ENCODE data around the gene PTOV1. TPM values are rescaled to one million over a fixed set of nuclear protein-coding genes. Genes with fewer than 3 reads are reported as not detected.

PTOV1 gene
- total RNA-seq, 1 experiment from 2014 or later: 296 TPM

DNA sequence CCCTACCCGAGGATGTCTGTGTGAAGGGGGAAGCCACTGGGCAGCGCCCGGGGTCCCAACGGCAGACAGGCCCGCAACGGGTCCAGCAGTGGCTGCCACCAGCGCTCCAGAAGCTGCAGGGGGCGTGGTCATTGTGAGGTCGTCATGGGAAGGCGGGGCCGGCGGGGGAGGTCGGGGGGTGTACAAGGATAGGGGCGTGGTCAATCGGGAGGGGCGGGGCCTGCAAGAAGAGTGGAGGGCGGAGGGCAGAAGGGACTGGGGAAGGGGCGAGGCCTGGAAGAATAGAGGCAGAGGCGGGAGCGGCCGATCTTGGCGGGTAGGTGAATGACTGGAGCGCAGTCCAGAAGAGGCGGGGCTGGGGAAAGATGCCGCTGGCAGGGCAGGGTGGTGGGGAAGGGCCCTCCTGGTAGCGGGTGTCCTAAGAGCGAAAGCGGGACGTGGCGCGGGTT, 42.2 kb upstream of the PTOV1 start:
- POLR2A ChIA-PET: interaction anchor here (0.6 to 2.1 kb wide), 4 partner anchors 42 to 92 kb away, joined by 3 to 7 read pairs (median 4); partner anchors contain the start of gene AP2A1
- no peaks in the 10 kb centered on the region for H3K9me3 Mint-ChIP-seq
- 0 out of 2 replicates have a peak, but pooled peaks have one; percentile 9 for TF ChIP-seq ETV6 (CRISPR knock-in tag; IDR thresholded peaks at IDR 0.05)
- TF ChIP-seq, protein P1, sequence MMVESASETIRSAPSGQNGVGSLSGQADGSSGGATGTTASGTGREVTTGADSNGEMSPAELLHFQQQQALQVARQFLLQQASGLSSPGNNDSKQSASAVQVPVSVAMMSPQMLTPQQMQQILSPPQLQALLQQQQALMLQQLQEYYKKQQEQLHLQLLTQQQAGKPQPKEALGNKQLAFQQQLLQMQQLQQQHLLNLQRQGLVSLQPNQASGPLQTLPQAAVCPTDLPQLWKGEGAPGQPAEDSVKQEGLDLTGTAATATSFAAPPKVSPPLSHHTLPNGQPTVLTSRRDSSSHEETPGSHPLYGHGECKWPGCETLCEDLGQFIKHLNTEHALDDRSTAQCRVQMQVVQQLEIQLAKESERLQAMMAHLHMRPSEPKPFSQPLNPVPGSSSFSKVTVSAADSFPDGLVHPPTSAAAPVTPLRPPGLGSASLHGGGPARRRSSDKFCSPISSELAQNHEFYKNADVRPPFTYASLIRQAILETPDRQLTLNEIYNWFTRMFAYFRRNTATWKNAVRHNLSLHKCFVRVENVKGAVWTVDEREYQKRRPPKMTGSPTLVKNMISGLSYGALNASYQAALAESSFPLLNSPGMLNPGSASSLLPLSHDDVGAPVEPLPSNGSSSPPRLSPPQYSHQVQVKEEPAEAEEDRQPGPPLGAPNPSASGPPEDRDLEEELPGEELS (CRISPR knock-in tag; IDR thresholded peaks at IDR 0.05): no peak
- TF ChIP-seq ZNF512 (CRISPR knock-in tag; IDR thresholded peaks at IDR 0.05; ENCODE audit: borderline replicate concordance): no peak
- TF ChIP-seq GTF2I (CRISPR knock-in tag; conservative IDR thresholded peaks at IDR 0.05): no peak
- 0 out of 2 replicates have a peak, but pooled peaks have one; percentile 17 for TF ChIP-seq ZNF281 (CRISPR knock-in tag; IDR thresholded peaks at IDR 0.05)
- TF ChIP-seq ESRRA (CRISPR knock-in tag; IDR thresholded peaks at IDR 0.05; ENCODE audit: borderline replicate concordance): no peak
- TF ChIP-seq JUN (CRISPR knock-in tag; IDR thresholded peaks at IDR 0.05): no peak
- TF ChIP-seq ZBTB21 (CRISPR knock-in tag; IDR thresholded peaks at IDR 0.05; ENCODE audit: borderline replicate concordance): no peak
- no peak for TF ChIP-seq ZNF396 (CRISPR knock-in tag; IDR thresholded peaks at IDR 0.05; ENCODE audit: borderline replicate concordance)
- TF ChIP-seq NFE2L1 (CRISPR knock-in tag; IDR thresholded peaks at IDR 0.05): no peak
- CTCF ChIA-PET: interaction anchor here (0.6 to 1.0 kb wide), 5 partner anchors 58 to 277 kb away, joined by 3 to 13 read pairs (median 4); no protein-coding TSS in a partner anchor
- peak overlapping the region; percentile 79 for H3K4me3 Mint-ChIP-seq
- DNase-seq (ENCODE audit: low spot score) (peak; percentile 99), ATAC-seq (peak; percentile 75)
- H3K4me1 Mint-ChIP-seq: peaks cover 29% of the 10 kb centered on the region
- peaks cover 5% of the 10 kb centered on the region; the same call in 1 of the 2 replicates for H3K27me3 Mint-ChIP-seq (ENCODE audit: low read depth)
- peaks cover 9% of the 10 kb centered on the region for H3K36me3 Mint-ChIP-seq
- peak overlapping the region; percentile 74; the same call in 1 of the 2 replicates for H3K27ac Mint-ChIP-seq

DNA sequence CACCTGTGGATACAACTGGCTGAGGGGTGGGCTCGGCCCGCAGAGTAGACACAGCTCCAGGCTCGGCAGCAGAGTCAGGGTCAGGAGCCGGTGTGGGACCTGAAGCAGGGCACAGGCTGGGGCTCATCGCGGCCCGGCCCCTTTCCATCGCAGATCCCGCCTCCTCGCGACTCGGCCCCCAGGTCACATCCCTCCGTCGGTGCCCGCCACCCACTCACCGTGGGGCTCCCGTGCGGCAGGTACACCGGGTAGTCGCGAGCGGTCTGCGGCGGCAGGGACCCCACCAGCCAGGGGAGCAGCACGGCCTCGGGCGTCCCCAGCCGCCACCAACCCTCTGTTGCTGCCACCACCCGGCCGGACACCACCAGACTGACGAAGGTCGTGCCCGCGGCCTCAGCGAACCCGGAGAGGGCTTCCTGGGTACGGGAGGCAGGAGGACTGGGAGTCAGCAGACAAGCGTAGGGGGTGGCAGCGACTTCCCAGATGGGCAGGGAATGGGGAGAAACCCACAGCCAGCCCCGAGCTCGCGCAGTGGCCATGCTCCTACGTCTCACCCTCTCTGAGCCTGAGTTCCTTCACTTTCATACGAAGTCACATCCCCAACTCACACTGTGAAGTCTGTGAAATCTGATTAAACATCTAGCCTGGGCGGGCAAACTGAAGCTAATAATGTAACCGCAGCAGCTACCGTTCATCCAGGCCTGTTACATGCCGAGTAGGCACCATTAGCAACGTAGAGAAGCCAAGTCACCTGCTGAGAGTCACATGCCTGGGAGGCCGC, 41.6 kb upstream of the PTOV1 start:
- ATAC-seq (peak; percentile 15), DNase-seq (ENCODE audit: low spot score) (peak; percentile 67)
- ChIA-PET CTCF (interaction anchor here (0.6 to 1.4 kb wide), 5 partner anchors 10 to 63 kb away, joined by 3 to 13 read pairs (median 4); partner anchors contain the start of gene AP2A1), POLR2A (interaction anchor here (1.0 to 2.1 kb wide), 4 partner anchors 10 to 67 kb away, joined by 3 to 7 read pairs (median 4); partner anchors contain the start of gene AP2A1)
- Mint-ChIP-seq H3K36me3 (peaks cover 7% of the 10 kb centered on the region), H3K4me1 (peaks cover 33% of the 10 kb centered on the region), H3K4me3 (peak overlapping the region; percentile 79), H3K27me3 (ENCODE audit: low read depth) (peaks cover 5% of the 10 kb centered on the region; the same call in 1 of the 2 replicates), H3K27ac (peak overlapping the region; percentile 84), H3K9me3 (no peaks in the 10 kb centered on the region)
- TF ChIP-seq ZMAT4 (CRISPR knock-in tag; IDR thresholded peaks at IDR 0.05) (no peak), ZNF317 (CRISPR knock-in tag; IDR thresholded peaks at IDR 0.05; ENCODE audit: borderline replicate concordance, low read depth) (0 out of 2 replicates have a peak, but pooled peaks have one; percentile 59), SP1 (CRISPR knock-in tag; conservative IDR thresholded peaks at IDR 0.05) (0 out of 2 replicates have a peak, but pooled peaks have one; percentile 26), USF2 (CRISPR knock-in tag; IDR thresholded peaks at IDR 0.05) (peak; percentile 31; the same call in 1 of the 2 replicates), CREB1 (CRISPR knock-in tag; IDR thresholded peaks at IDR 0.05) (0 out of 2 replicates have a peak, but pooled peaks have one; percentile 26), JUN (CRISPR knock-in tag; IDR thresholded peaks at IDR 0.05) (no peak), FOXK1 (CRISPR knock-in tag; IDR thresholded peaks at IDR 0.05) (peak; percentile 54; the same call in 1 of the 2 replicates), FOXP1 (CRISPR knock-in tag; IDR thresholded peaks at IDR 0.05; ENCODE audit: borderline replicate concordance) (peak; percentile 69; the same call in 1 of the 2 replicates)
- TF ChIP-seq, protein P2, sequence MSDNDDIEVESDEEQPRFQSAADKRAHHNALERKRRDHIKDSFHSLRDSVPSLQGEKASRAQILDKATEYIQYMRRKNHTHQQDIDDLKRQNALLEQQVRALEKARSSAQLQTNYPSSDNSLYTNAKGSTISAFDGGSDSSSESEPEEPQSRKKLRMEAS (CRISPR knock-in tag; IDR thresholded peaks at IDR 0.05): peak; percentile 62
- TF ChIP-seq, protein P3, sequence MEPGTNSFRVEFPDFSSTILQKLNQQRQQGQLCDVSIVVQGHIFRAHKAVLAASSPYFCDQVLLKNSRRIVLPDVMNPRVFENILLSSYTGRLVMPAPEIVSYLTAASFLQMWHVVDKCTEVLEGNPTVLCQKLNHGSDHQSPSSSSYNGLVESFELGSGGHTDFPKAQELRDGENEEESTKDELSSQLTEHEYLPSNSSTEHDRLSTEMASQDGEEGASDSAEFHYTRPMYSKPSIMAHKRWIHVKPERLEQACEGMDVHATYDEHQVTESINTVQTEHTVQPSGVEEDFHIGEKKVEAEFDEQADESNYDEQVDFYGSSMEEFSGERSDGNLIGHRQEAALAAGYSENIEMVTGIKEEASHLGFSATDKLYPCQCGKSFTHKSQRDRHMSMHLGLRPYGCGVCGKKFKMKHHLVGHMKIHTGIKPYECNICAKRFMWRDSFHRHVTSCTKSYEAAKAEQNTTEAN (CRISPR knock-in tag; IDR thresholded peaks at IDR 0.05): peak; percentile 72; the same call in 1 of the 2 replicates

Data from WTC11 (cell line).